SK-N-SH (cell line): ENCODE measurements around the gene BMP7.

ENCODE experiments used
- CHD2 ChIP-seq: fragments of 150-350 bp; IDR thresholded peaks from 2 replicates; pipeline ENCODE4 v1.6.1; 2018; ENCODE audit warnings: low read length; ENCODE audit not compliant: partially characterized antibody
- MEF2A ChIP-seq: IDR thresholded peaks from 2 replicates; pipeline ENCODE4 v1.4.0; 2012; ENCODE audit warnings: low read depth, borderline replicate concordance
- SMC3 ChIP-seq: IDR thresholded peaks from 2 replicates; pipeline ENCODE4 v1.6.1; 2012; ENCODE audit warnings: low read depth, low read length, improper control_type of control experiment
- TF ChIP-seq, protein P1 (sequence below): IDR thresholded peaks from 2 replicates; pipeline ENCODE4 v1.6.1; 2012; ENCODE audit warnings: mild to moderate bottlenecking, low read depth, low read length, moderate library complexity
- TF ChIP-seq, protein P2 (sequence below): fragments of 150-350 bp; IDR thresholded peaks from 2 replicates; pipeline ENCODE4 v1.6.1; 2017; ENCODE audit warnings: antibody characterized with exemption, low read length, low read depth, borderline replicate concordance

DNA sequence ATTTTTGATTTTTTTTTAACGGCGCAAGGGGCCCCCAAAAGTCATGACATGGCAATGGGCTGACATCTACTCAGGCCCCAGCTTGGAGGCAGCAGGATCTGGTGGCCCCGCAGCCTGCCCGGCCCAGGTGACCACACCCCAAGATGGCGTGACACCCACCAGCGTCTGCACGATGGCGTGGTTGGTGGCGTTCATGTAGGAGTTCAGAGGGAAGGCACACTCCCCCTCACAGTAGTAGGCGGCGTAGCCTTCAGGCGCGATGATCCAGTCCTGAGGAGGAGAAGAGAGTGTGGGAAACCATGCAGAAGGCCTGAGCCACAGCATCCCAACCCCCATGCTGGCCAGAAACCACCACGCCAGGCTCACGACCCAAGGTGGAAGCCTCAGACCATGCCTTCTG, 93.4 kb downstream of the BMP7 start:
- TF ChIP-seq, protein P1, sequence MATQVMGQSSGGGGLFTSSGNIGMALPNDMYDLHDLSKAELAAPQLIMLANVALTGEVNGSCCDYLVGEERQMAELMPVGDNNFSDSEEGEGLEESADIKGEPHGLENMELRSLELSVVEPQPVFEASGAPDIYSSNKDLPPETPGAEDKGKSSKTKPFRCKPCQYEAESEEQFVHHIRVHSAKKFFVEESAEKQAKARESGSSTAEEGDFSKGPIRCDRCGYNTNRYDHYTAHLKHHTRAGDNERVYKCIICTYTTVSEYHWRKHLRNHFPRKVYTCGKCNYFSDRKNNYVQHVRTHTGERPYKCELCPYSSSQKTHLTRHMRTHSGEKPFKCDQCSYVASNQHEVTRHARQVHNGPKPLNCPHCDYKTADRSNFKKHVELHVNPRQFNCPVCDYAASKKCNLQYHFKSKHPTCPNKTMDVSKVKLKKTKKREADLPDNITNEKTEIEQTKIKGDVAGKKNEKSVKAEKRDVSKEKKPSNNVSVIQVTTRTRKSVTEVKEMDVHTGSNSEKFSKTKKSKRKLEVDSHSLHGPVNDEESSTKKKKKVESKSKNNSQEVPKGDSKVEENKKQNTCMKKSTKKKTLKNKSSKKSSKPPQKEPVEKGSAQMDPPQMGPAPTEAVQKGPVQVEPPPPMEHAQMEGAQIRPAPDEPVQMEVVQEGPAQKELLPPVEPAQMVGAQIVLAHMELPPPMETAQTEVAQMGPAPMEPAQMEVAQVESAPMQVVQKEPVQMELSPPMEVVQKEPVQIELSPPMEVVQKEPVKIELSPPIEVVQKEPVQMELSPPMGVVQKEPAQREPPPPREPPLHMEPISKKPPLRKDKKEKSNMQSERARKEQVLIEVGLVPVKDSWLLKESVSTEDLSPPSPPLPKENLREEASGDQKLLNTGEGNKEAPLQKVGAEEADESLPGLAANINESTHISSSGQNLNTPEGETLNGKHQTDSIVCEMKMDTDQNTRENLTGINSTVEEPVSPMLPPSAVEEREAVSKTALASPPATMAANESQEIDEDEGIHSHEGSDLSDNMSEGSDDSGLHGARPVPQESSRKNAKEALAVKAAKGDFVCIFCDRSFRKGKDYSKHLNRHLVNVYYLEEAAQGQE: no peak
- TF ChIP-seq, protein P2, sequence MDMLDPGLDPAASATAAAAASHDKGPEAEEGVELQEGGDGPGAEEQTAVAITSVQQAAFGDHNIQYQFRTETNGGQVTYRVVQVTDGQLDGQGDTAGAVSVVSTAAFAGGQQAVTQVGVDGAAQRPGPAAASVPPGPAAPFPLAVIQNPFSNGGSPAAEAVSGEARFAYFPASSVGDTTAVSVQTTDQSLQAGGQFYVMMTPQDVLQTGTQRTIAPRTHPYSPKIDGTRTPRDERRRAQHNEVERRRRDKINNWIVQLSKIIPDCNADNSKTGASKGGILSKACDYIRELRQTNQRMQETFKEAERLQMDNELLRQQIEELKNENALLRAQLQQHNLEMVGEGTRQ: no peak
- TF ChIP-seq CHD2 (no peak), MEF2A (no peak), SMC3 (no peak)
